ENCODE data around the gene IL17RE. TPM values are rescaled to one million over a fixed set of nuclear protein-coding genes. Genes with fewer than 3 reads are reported as not detected.
"Not testable (repeated sequence)": the region's sequence is repeated elsewhere in the genome, so short reads cannot be mapped to it uniquely, and the experiment has no call there.

The IL17RE gene, protein sequence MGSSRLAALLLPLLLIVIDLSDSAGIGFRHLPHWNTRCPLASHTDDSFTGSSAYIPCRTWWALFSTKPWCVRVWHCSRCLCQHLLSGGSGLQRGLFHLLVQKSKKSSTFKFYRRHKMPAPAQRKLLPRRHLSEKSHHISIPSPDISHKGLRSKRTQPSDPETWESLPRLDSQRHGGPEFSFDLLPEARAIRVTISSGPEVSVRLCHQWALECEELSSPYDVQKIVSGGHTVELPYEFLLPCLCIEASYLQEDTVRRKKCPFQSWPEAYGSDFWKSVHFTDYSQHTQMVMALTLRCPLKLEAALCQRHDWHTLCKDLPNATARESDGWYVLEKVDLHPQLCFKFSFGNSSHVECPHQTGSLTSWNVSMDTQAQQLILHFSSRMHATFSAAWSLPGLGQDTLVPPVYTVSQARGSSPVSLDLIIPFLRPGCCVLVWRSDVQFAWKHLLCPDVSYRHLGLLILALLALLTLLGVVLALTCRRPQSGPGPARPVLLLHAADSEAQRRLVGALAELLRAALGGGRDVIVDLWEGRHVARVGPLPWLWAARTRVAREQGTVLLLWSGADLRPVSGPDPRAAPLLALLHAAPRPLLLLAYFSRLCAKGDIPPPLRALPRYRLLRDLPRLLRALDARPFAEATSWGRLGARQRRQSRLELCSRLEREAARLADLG
- 0.06 and 0.18 TPM in 2 replicates for total RNA-seq (2014; rRNA removed; shearing (Covaris generic))

DNA sequence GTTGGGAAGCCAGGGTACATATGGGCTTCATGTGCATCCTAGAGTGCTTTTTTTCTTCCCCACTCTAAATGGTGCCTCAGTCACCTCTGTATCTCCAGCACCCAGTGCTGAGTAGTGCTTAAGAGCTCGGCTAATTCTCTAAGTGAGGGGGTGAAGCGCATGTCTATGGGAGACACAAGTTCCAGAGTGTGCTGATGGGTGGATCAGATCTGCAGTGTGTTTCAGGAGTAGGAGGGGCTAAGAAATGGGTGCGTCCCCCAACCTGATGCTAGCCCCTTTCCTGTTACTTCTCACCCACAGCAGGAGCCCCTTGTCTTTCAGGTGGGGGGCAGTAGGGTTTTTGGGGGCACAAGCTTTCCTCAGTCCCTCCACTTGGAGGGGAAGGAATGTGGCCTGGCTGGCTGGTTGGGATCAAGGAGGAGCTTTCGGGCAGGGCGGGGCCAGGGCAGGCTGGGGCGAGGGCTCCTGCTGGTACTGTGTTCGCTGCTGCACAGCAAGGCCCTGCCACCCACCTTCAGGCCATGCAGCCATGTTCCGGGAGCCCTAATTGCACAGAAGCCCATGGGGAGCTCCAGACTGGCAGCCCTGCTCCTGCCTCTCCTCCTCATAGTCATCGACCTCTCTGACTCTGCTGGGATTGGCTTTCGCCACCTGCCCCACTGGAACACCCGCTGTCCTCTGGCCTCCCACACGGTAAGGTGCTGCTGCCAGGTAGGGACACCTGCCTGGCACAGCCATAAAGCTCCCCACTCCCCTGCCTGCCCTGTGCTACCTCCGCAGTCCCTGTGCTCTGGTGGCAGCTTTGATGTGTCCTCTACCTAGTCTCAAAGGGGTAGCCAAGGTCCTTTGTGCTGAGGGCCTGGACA is at the start of gene IL17RE:
Gene IL17RE (plus strand): TSS at position 477 of the 866 bp plus-strand sequence. CDS start 85 bp downstream, at position 562.
- DNase-seq (ENCODE audit: low read depth), result no peak

DNA sequence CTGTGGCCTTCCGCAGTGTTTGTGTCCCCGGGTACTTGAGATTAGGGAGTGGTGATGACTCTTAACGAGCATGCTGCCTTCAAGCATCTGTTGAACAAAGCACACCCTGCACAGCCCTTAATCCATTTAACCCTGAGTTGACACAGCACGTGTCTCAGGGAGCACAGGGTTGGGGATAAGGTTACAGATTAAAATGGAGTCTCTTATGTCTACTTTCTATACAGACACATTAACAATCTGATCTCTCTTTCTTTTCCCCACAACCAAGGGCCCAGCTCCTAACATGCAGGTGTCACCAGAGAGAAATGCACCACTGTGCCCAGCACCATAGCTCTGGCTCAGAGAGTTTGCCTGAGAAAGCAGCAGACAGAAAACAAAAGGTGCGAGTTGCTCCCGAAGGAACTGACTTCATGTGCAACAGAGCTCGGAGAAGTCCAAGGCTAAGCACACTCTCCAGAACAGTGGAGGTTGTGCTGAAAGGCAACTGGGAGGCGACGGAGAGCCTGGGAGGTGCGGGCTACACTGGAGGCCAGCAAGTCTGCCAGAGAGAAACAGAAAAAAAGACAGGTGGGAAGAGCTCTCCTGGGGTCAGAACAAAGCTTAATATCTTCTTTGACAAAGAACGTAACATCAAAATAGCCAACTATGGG is 48.2 kb upstream of the IL17RE start:
- DNase-seq (ENCODE audit: low read depth), result not testable (repeated sequence)

DNA sequence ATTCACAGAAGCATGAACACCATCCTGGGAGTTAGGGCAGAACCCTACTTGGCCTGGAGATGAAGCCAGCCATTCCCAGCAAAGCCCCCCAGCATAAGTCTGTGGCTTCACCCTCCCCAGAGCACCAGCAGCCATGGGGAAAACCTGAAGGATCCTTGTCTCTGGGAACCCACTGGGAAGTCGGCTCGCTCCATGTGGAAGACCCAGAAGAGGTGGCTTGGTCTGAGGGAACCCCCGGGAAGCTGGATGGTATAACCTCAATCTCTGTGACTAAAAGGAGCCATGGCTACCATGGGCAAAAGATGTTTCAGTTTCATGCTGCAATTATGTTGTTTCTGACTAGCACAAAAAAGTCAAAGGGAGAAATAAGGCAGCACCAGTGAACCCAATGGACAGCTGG is 47.1 kb upstream of the IL17RE start:
- no peak for DNase-seq (ENCODE audit: low read depth)

DNA sequence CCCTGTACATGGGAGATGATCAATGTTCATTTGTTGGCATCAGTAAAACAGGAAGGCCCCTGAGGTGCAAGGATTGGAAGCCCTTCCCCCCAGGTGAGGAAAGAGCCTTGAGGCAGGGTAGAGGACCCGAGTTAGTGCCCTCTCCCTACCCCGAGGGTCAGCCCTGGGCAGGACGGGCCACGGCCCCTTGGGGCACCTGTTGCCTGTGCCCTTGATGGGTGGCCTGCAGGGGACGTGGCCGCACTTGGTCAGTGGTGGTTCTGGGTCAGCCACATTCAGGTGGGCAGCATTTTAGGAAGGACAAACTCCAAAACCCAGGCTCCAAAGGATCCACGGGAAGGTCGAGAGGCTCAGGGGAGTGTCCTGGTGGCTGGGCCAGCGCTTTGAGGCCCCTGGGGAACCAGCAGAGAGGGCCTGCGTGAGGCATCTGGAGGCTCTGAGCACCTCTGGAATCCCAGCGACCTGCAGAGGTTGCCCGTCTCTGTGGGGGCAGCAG is 43.1 kb upstream of the IL17RE start:
- no peak for DNase-seq (ENCODE audit: low read depth)

DNA sequence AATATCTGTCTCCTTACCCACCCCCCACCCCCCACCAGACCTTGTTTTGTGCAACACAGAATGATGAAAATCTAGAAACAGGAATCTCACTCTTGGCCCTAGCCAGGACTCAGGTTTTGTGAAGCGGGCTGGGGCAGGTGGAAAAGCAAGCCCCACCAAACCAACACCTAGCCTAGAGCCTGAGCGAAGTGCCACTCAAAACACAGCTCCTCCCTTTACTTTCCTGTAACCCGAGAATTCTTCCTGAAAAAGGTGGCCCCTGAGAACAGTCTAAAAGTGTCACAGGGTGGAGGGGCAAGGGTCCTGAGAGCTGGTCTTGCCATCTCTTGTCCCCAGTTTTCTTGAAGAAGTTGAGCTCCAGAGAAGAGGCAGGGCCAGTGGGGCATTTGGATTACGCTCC is 41.4 kb upstream of the IL17RE start:
- DNase-seq (ENCODE audit: low read depth), result no peak

DNA sequence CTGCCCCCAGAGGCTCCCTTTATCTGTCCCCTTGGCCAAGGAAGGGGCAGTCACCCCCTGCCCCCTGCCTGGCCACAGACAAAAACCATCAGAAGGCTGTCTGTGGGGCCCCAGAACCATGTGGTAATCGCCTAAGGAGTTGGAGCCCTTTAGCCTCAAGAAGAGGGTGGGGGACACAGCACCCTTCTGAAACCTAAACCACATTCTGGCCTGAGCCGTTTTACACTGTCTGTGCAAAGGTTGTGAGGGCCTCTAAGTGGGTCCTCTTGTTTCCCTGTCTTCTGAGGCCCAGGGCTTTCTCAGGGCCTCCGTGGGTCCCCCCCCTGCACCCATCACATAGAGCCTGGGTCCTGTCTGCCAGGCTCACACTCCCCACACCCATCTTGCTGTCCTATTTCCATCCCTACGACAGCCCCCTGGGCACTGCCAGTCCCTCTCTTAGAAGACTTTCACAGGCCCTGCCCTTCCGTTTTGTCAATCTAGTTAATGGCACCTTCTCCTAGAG is 41.0 kb upstream of the IL17RE start:
- no peak for DNase-seq (ENCODE audit: low read depth)

DNA sequence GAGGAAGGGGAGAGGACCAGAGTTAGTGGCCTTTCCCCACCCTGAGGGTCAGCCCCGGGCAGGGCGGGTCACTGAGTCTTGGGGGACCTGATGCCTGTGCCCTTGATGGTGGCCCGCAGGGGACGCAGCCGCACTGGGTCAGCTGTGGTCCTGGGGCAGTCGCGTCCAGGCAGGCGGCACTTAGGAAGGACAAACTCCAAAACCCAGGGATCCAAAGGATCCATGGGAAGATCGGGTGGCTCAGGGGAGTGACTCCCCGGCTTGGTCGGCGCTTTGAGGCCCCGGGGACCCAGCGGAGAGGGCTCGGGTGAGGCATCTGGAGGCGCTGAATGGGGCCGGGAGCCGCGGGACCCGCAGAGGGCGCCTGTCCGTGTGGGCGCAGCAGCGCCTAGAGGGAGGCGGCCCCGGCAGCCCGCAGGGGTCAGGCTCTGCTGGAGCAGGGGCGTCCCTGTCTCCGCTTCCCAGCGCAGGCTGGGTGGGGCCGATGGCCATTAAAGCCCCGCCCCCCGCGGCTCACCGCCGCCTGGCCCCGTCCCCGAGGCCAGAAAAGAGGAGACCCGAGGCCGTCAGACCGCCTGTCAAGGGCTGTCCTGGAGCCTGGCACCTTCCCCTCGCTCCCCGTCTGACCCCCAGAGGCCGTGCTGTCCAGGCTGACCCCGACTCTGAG is 40.1 kb upstream of the IL17RE start:
- no peak for DNase-seq (ENCODE audit: low read depth)

DNA sequence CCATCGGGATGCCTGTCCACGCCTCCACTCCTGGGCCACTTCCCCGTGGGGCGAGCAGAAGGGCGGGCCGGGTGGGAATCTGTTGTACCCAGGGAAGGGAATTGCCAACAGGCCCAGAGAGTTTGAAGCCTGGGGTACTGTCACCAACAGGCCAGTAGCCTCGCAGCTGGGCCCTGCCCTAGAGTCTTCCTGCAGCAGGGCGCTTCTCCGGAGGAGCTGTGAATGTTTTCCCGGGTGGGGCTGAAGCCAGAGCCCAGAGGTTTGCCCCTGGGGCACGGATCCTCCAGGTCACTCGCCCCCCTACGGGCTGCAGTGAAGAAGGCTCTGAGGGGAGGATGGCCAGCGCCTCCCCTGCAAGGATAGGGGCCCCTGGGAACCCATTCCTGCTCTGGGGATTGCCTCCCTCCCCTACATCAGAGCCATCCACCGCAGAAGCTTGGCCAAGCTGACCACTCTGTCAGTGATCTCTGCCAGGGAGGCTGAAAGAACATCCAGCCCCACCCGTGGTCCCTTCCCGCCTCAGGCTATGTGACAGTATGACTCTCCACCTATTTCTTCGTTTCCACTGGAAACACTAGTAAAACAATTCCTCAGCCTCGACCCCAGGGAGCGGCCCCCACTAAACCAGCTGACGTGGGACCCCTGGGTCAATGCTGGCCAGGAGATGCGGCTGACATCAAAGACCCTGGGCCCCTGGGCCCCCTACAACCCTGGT is 39.4 kb upstream of the IL17RE start:
- DNase-seq (ENCODE audit: low read depth), result no peak

DNA sequence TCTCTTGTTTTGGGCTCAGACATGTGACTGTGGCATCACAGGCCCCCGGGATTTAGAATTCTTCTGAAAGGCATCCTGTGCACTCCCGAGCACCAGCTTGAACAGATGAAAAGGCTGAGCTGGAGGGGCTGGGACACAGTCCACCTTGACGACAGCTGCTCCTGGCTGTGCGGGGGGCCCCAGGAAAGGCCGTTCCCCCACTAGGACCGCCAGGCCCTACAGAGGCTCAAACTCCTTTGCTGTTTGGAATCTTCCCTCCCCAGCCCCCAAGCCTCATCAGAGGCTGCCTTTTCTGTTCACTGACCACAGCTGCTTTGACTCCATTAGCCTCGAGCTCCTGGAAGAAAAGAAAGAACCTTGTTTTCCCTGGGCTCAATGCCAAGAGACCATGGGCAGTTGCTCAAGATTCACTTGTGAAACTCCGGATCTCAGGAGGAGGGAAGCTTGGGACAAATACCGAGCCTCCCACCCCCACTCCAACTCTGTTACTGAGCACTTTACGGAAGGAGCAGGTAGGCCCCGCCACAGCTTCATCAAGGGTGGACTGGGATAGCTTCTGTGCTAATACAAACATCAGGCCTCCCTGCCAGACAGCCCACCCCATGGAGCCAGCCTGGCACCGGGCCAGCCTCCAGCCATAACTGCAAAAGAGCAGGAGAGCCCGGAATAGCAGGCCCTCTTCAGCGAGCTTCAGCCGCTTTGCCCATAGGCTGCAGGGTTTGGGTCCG is 38.3 kb upstream of the IL17RE start:
- peak; percentile 17 for DNase-seq (ENCODE audit: low read depth)

DNA sequence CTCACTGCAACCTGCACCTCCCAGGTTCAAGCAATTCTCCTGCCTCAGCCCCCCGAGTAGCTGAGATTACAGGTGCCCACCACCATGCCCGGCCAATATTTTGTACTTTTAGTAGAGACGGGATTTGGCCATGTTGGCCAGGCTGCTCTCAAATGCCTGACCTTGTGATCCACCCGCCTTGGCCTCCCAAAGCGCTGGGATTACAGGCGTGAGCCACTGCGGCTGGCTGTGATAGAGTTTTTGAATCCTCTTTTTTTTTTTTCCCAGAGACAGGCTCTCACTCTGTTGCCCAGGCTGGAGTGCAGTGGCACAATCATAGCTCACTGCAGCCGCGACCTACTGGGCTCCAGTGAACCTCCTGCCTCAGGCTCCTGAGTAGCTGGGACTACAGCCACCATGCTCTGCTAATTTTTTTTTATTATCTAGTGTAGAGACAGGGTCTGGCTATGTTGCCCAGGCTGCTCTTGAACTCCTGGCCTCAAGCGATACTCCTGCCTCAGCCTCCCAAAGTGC is 37.5 kb upstream of the IL17RE start:
- DNase-seq (ENCODE audit: low read depth), result not testable (repeated sequence)

DNA sequence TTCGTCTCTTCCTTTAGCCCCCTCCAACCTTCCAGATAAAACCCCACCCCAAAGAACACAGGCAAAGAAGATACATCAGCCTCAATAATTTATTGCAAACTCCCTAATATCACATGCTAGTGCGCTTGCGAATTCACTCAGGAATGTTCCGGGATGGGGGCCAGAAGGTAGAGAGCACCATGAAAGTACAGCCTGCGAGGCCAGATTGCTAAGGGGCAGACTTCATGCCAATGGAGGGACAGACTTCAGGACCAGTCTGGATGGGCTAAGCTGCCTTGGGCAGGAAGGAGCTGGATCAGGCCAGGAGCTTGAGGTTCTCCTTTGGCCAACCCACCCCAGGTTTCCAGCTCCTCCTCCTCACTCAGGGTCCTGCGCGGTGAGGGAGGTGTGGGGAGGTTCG is 36.0 kb upstream of the IL17RE start:
- no peak for DNase-seq (ENCODE audit: low read depth)

DNA sequence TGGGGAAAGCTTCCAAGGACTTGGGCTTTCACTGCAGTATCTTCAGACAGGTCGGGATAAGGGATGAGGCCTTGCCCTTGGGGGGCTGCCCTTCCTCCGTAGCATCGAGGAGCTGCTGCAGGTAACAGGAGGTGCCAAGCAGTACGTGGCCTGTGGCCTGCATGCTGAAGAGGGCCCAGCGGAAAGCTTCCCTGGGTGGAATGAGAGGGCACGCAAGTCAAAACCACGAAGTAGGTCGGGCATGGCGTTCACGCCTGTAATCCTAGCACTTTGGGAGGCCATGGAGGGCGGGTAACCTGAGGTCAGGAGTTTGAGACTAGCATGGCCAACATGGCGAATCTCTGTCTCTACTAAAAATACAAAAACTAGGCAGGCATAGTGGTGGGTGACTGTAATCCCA is 35.5 kb upstream of the IL17RE start:
- DNase-seq (ENCODE audit: low read depth), result no peak

DNA sequence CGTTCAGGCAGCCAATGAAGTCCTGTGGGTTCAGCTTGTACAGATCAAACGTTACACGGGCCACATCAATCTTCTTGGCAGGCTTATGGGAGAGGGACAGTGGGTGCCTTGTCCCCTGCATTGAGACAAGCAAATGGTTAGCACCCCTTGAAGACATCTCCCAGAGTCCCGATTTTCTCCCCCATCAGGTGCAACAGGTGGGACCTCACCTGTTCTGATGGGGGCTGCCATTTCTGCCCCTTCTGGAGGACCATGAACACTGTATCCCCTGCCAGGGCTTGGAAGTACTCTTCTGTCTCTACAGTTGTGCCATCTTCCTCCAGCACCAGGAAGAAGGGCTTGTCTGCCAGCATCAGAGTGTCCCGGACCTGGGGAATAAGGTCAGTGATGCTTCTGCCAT is 32.7 kb upstream of the IL17RE start:
- no peak for DNase-seq (ENCODE audit: low read depth)

DNA sequence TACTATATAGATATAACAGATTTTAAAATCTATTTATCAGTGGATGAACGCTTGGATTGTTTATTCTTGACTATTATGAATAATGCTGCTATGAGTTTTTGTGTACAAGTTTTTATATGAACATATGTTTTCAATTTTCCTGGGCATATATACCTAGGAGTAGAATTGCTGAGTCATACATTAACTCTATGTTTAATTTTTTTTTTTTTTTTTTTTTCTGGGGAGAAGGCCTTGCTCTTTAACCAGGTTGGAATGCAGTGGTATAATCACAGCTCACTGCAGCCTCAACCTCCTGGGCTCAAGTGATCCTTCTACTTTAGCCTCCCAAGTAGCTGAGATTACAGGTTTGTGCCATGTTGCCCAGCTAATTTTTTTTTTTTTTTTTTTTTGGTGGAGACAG is 31.7 kb upstream of the IL17RE start:
- DNase-seq (ENCODE audit: low read depth), result peak; percentile 28

DNA sequence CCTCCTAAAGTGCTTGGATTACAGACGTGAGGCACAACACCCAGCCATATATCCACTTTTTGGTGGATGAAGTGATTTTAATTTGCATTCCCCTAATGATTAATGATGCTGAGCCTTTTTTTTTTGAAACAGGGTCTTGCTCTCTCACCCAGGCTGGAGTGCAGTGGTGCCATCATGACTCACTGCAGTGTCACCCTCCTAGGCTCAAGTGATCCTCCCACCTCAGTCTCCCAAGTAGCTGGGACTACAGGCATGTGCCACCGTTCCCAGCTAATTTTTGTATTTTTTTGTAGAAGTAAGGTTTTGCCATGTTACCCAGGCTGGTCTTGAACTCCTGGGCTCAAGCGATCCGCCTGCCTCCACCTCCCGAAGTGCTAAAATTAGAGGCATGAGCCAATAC is 30.6 kb upstream of the IL17RE start:
- peak; percentile 37 for DNase-seq (ENCODE audit: low read depth)

DNA sequence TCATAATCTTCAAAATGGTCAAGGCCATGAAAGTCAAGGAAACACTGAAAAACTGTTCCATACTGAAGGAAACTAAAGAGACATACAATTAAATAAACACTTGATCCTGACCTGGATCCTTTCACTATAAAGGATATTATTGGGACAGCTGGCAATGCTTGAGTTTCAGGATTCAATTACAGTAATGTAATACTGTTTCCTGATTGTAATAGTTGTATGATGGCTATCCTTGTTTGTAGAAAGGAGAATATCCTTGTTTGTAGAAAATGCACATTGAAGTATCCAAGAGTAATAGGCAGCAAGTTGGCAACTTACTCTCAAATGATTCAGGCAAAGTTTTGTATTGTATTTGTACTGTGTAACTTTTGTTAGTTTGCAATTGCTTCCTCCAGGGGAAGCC is 27.2 kb upstream of the IL17RE start:
- DNase-seq (ENCODE audit: low read depth), result no peak

DNA sequence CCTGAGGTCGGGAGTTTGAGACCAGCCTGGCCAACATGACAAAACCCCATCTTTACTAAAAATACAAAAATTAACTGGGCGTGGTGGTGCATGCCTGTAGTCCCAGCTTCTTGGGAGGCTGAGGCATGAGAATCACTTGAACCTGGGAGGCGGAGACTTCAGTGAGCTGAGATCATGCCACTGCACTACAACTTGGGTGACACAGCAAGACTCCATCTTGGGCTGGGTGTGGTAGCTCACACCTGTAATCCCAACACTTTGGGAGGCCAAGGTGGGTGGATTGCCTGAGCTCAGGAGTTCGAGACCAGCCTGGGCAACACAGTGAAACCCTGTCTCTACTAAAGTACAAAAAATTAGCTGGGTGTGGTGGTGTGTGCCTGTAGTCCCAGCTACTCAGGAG is 26.4 kb upstream of the IL17RE start:
- not testable (repeated sequence) for DNase-seq (ENCODE audit: low read depth)

DNA sequence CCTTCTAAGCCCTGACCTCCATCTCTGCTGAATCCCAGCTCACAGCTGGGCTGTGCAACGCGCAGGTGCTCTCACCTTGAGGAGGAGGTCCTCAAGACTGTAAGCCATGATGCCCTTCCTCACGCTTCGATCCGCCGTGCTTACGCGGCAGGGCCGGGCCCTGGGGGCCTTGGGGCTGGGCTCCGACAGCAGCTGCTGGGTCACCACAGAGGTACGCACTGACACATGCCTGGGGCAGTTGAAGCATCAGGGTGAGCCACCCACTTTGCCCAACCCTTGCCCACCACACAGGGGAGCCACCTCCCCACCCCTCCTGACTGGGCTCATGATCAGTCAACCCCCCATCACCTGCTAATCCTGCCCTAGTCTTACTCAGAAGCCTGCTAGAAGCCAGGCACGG is 25.7 kb upstream of the IL17RE start:
- no peak for DNase-seq (ENCODE audit: low read depth)

DNA sequence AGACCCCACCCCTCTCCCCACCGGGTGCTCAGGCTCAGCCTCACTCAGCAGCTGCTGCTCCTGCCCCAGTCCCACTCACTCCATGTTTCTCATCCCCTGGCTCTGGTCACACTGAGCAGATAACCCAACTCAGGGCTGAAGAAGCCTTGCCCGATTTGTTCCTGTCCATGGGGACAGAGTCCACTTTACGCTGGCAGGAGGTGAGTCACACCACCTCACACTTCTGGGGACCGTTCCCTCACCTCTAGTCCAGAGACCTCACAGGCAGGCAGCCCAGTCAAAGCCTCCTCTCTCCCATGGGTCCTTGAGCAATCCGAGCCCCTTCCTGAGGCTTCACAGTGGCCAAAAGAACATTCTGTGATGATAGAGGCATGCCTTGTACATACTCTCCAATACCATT is 23.9 kb upstream of the IL17RE start:
- no peak for DNase-seq (ENCODE audit: low read depth)

Data from Daoy (cell line).